Stimulated activated naive CD8-positive, alpha-beta T cell treated with anti-CD3 and anti-CD28 coated beads, Interleukin-15, Interleukin-2, amounts not matched to agents 100 ng/mL and 50 ng/mL, for 24 hours (primary cell): Measurements from ENCODE around the gene ZNF783.
A peak's percentile ranks its signal among the peaks of the same experiment; 100 is the strongest.
"Not testable (repeated sequence)": the region's sequence is repeated elsewhere in the genome, so short reads cannot be mapped to it uniquely, and the experiment has no call there.

Experiments used
- H3K27ac Mint-ChIP-seq: one replicate; pipeline ENCODE4 v1.8.0; 2021; ENCODE audit warnings: mild to moderate bottlenecking, mixed read lengths
- H3K27me3 Mint-ChIP-seq: one replicate; pipeline ENCODE4 v1.8.0; 2021; ENCODE audit warnings: mixed read lengths
- H3K36me3 Mint-ChIP-seq: one replicate; pipeline ENCODE4 v1.8.0; 2021; ENCODE audit warnings: low read depth, mixed read lengths
- H3K4me1 Mint-ChIP-seq: one replicate; pipeline ENCODE4 v1.8.0; 2021; ENCODE audit warnings: low read depth, mixed read lengths
- H3K4me3 Mint-ChIP-seq: one replicate; pipeline ENCODE4 v1.8.0; 2021; ENCODE audit warnings: mild to moderate bottlenecking, mixed read lengths
- H3K9me3 Mint-ChIP-seq: one replicate; pipeline ENCODE4 v1.8.0; 2021; ENCODE audit warnings: mixed read lengths

Gene ZNF783

GRCh38 chr7:149229526-149229925 is 32.5 kb upstream of the ZNF783 start:
- no peaks in the 10 kb centered on the region for H3K9me3 Mint-ChIP-seq
- H3K27me3 Mint-ChIP-seq: peaks cover 17% of the 10 kb centered on the region
- H3K4me1 Mint-ChIP-seq: no peaks in the 10 kb centered on the region
- no peak overlapping the region for H3K27ac Mint-ChIP-seq
- peaks cover 15% of the 10 kb centered on the region for H3K36me3 Mint-ChIP-seq
- no peak overlapping the region for H3K4me3 Mint-ChIP-seq

- Mint-ChIP-seq H3K27me3 (peaks cover 25% of the 10 kb centered on the region), H3K36me3 (no peaks in the 10 kb centered on the region), H3K9me3 (no peaks in the 10 kb centered on the region), H3K4me1 (no peaks in the 10 kb centered on the region), H3K27ac (no peak overlapping the region), H3K4me3 (no peak overlapping the region)
Observed at GRCh38 chr7:149232362-149232761, 29.6 kb upstream of the ZNF783 start.

GRCh38 chr7:149233655-149234204 is 28.3 kb upstream of the ZNF783 start:
- H3K27ac Mint-ChIP-seq, H3K4me1 Mint-ChIP-seq, H3K9me3 Mint-ChIP-seq, H3K4me3 Mint-ChIP-seq, H3K36me3 Mint-ChIP-seq: not testable (repeated sequence)
- H3K27me3 Mint-ChIP-seq: peaks cover 25% of the 10 kb centered on the region

- Mint-ChIP-seq H3K9me3 (peaks cover 2% of the 10 kb centered on the region), H3K36me3 (peaks cover 12% of the 10 kb centered on the region), H3K4me3 (no peak overlapping the region), H3K27me3 (peaks cover 22% of the 10 kb centered on the region), H3K27ac (no peak overlapping the region), H3K4me1 (peaks cover 35% of the 10 kb centered on the region)
Observed at GRCh38 chr7:149237502-149237901, 24.5 kb upstream of the ZNF783 start.

GRCh38 chr7:149238051-149238450 is 23.9 kb upstream of the ZNF783 start:
- Mint-ChIP-seq H3K4me3 (peak overlapping the region; percentile 96), H3K27ac (peak overlapping the region; percentile 95), H3K9me3 (peaks cover 7% of the 10 kb centered on the region), H3K4me1 (peaks cover 40% of the 10 kb centered on the region), H3K27me3 (peaks cover 16% of the 10 kb centered on the region), H3K36me3 (peaks cover 17% of the 10 kb centered on the region)

- H3K4me3 Mint-ChIP-seq: peak within 1 kb of the TSS; percentile 96
- H3K4me1 Mint-ChIP-seq: peaks cover 51% of the 10 kb centered on the region
- H3K9me3 Mint-ChIP-seq: peaks cover 7% of the 10 kb centered on the region
- H3K27ac Mint-ChIP-seq: peak within 1 kb of the TSS; percentile 95
- H3K36me3 Mint-ChIP-seq: peaks cover 18% of the 10 kb centered on the region
- H3K27me3 Mint-ChIP-seq: peaks cover 8% of the 10 kb centered on the region
Observed at GRCh38 chr7:149239345-149240143, 22.5 kb upstream of the ZNF783 start, which contains the start of gene ZNF212. Gene ZNF212 (plus strand): TSS chr7:149239651. CDS start chr7:149239779, 128 bp downstream.

- peaks cover 21% of the 10 kb centered on the region for H3K36me3 Mint-ChIP-seq
- H3K4me1 Mint-ChIP-seq: peaks cover 62% of the 10 kb centered on the region
- peaks cover 7% of the 10 kb centered on the region for H3K9me3 Mint-ChIP-seq
- peak overlapping the region; percentile 96 for H3K4me3 Mint-ChIP-seq
- H3K27me3 Mint-ChIP-seq: peaks cover 8% of the 10 kb centered on the region
- peak overlapping the region; percentile 17 for H3K27ac Mint-ChIP-seq
Observed at GRCh38 chr7:149240637-149241036, 21.4 kb upstream of the ZNF783 start.

GRCh38 chr7:149241696-149242095 is 20.3 kb upstream of the ZNF783 start:
- peaks cover 7% of the 10 kb centered on the region for H3K9me3 Mint-ChIP-seq
- H3K27me3 Mint-ChIP-seq: peaks cover 4% of the 10 kb centered on the region
- peak overlapping the region; percentile 96 for H3K4me3 Mint-ChIP-seq
- H3K27ac Mint-ChIP-seq: no peak overlapping the region
- H3K36me3 Mint-ChIP-seq: peaks cover 26% of the 10 kb centered on the region
- H3K4me1 Mint-ChIP-seq: peaks cover 72% of the 10 kb centered on the region

- Mint-ChIP-seq H3K27ac (peak overlapping the region; percentile 95), H3K9me3 (peaks cover 7% of the 10 kb centered on the region), H3K36me3 (peaks cover 45% of the 10 kb centered on the region), H3K27me3 (no peaks in the 10 kb centered on the region), H3K4me1 (peaks cover 90% of the 10 kb centered on the region), H3K4me3 (peak overlapping the region; percentile 59)
Observed at GRCh38 chr7:149245244-149245643, 16.8 kb upstream of the ZNF783 start.

GRCh38 chr7:149245744-149246143 is 16.3 kb upstream of the ZNF783 start:
- no peaks in the 10 kb centered on the region for H3K27me3 Mint-ChIP-seq
- H3K9me3 Mint-ChIP-seq: peaks cover 7% of the 10 kb centered on the region
- peaks cover 47% of the 10 kb centered on the region for H3K36me3 Mint-ChIP-seq
- peak overlapping the region; percentile 59 for H3K4me3 Mint-ChIP-seq
- peak overlapping the region; percentile 95 for H3K27ac Mint-ChIP-seq
- peaks cover 90% of the 10 kb centered on the region for H3K4me1 Mint-ChIP-seq

GRCh38 chr7:149248777-149249176 is 13.2 kb upstream of the ZNF783 start:
- Mint-ChIP-seq H3K4me1 (peaks cover 68% of the 10 kb centered on the region), H3K9me3 (no peaks in the 10 kb centered on the region), H3K36me3 (peaks cover 54% of the 10 kb centered on the region), H3K4me3 (peak overlapping the region; percentile 68), H3K27me3 (no peaks in the 10 kb centered on the region), H3K27ac (peak overlapping the region; percentile 99)

- peaks cover 56% of the 10 kb centered on the region for H3K36me3 Mint-ChIP-seq
- H3K4me3 Mint-ChIP-seq, H3K9me3 Mint-ChIP-seq, H3K27me3 Mint-ChIP-seq: not testable (repeated sequence)
- peaks cover 55% of the 10 kb centered on the region for H3K4me1 Mint-ChIP-seq
- peak overlapping the region; percentile 76 for H3K27ac Mint-ChIP-seq
Observed at GRCh38 chr7:149250151-149250550, 11.8 kb upstream of the ZNF783 start.

- not testable (repeated sequence) for H3K9me3 Mint-ChIP-seq, H3K27me3 Mint-ChIP-seq, H3K4me3 Mint-ChIP-seq, H3K27ac Mint-ChIP-seq
- Mint-ChIP-seq H3K36me3 (peaks cover 59% of the 10 kb centered on the region), H3K4me1 (peaks cover 42% of the 10 kb centered on the region)
Observed at GRCh38 chr7:149251518-149251917, 10.5 kb upstream of the ZNF783 start.

- Mint-ChIP-seq H3K4me1 (peaks cover 34% of the 10 kb centered on the region), H3K36me3 (peaks cover 59% of the 10 kb centered on the region), H3K4me3 (no peak overlapping the region), H3K27ac (no peak overlapping the region), H3K9me3 (no peaks in the 10 kb centered on the region), H3K27me3 (no peaks in the 10 kb centered on the region)
Observed at GRCh38 chr7:149252378-149252777, 9.6 kb upstream of the ZNF783 start.

- Mint-ChIP-seq H3K4me3 (no peak overlapping the region), H3K27me3 (no peaks in the 10 kb centered on the region), H3K9me3 (no peaks in the 10 kb centered on the region), H3K4me1 (peaks cover 24% of the 10 kb centered on the region), H3K36me3 (peaks cover 55% of the 10 kb centered on the region), H3K27ac (no peak overlapping the region)
Observed at GRCh38 chr7:149253665-149254064, 8.3 kb upstream of the ZNF783 start.
